T follicular helper cell (primary cell): ENCODE measurements around the gene CIRBP.
"Not testable (repeated sequence)": the region's sequence is repeated elsewhere in the genome, so short reads cannot be mapped to it uniquely, and the experiment has no call there.

ENCODE experiments used
- DNase-seq: peaks from one replicate; pipeline ENCODE4 v3.0.0-alpha.2; 2020; ENCODE audit warnings: low read depth

Gene CIRBP

DNA sequence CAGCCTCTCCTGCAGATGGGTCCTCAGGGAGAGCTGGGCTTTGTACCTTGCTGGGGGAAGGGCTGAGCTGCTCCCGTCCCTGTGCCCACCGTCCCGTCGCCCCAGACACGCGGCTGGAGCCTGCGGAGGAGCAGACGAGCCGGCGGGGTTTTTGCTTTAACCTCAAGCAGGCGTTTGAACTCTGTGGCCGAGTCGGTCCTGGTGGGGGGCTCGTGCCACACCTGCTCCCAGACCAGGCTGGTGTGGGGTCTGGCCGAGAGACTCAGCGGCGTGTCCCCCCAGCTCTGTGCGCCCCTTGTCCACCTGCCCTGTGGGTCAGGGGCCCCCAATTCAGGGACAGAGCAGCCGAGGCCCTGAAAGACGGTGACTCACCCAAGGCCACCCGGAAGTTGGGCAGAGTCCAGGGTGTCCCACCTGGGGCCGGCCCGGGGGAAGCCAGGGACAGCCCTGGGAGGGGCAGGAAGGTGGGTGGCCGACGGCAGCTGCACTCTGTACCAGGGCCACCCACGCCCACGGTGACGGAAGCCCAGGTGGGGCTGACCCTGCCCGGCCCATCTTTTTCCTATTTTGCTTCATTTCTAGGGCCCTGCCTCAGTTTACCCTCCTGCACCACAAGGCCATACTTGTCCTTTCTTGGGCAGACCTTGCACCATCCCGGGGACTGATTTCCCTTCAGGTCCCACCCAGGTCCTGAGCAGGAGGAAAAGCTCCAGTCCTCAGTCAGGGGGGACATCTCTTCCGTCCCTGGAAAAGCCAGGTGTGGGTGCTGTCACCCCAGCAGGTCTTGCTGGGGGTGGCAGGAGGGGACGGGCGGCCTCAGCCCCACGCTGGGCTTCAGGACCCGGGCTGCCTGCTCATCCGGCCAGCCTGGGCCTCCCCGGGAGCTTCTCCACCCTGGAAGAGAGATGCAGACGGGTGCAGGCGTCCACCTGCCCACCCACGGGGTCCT is 21.8 kb downstream of the CIRBP start:
- no peak for DNase-seq

GRCh38 chr19:1291761-1292418 is 22.8 kb downstream of the CIRBP start:
- no peak for DNase-seq

- DNase-seq = no peak
Observed at GRCh38 chr19:1292419-1293151, 23.5 kb downstream of the CIRBP start.

DNA sequence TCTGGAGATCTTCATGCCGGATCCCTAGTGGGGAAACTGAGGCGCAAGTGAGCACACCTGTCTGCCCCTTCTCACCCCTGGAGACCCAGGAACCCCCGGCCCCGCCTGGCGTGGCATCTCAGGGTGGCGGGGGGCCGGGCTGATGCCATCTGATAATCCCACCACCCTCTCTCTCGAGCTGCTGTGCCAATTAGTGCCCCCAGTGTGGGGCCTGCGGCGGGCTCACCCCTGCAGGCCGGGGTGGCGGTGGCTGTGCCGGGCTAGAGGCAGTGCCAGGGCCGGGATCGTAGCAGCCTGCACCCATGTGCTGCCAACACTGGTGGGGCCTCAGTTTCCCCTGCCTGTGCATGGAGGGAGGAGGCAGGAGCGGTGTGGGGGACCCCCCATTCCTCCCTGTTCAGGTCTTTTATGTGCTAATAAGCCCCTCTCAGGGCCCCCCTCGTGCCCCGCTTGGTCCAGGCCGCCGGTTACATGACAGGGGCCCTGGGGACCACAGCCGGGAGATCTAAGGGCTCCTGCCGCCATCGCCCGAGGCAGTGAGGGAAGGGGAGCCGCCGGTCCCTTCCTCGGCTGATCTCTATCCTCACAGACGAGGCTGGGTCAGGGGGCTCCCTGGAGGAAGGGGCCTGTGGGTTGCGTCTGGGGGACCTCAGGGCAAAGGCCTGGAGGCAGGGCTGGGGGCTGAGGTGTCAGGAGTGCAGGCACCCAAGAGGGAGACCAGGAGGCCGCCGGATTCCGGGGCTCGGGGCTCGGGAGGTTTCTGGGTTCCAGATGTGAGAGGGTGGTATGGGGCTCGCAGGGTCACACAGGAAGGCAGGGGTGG is 24.9 kb downstream of the CIRBP start:
- DNase-seq = no peak

DNA sequence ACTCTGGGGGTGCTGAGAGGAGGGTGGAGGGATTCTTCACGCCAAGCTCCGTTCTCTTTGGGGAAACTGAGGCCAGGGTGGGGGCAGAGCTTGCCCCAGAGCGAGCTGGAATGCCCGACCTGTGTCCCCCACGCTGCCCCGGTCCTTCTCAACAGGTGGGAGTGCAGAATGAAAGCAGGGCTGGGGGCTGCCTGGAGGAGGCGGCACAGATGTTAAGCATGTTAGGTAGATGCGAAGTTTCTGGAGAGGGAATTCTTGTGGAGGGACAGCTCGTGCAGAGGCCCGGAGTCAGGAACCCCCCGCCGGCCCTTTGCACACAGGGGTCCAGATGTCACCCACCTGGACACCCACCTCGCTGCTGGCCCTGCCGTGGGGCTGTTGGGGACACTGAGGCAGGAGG is 25.6 kb downstream of the CIRBP start:
- no peak for DNase-seq

- peak; percentile 30 for DNase-seq
Observed at GRCh38 chr19:1295169-1296012, 26.3 kb downstream of the CIRBP start.

DNA sequence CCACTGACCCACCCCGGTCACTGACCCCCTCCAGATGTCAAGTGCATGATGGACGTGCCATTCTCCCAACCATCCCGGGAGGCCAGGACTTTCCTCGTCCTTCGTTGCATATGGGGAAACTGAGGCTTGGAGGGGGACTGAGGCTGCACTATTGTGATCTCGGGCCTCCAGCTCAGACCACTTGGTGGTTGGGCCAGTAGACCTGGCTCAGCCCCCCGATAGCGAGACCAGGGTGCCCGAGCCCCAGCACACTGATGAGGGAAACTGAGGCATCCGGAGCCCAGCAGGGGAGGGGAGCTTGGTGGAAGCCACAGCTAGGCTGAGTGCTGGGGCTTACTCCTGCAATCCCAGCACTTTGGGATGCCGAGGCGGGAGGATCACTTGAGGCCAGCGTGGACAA is 26.9 kb downstream of the CIRBP start:
- no peak for DNase-seq

DNA sequence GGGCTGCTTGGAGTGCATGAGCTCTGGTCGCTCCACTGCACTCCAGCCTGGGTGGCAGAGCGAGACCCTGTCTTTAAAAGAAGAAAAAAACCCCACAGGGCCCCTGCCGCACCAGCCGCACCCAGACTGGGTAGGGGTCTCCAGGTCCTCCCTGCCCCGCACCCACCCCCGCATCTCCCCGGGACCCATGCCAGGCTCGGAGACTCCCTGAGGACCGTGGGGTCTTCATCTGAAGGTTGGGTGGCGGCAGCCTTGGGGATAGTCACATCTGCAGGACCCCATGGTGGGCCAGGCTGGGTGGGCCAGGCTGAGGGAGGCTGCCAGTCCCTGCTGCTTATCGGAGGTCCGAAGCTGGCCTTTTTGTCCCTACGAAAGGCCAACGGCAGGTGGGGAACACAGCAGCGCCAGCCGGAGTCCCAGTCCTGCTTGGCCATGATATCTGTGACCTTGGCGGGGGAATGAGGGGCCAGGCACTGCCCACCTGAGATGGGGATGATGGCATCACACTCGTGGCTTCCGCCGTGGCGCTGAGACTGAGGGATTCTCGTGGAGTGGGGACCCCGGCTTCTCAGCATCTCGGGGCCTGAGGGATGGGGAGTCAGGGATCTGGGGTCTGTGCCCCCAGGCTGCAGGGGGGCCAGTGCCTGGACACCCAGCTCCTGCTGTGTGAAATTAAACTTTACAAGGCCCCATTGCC is 27.6 kb downstream of the CIRBP start:
- DNase-seq = no peak

DNA sequence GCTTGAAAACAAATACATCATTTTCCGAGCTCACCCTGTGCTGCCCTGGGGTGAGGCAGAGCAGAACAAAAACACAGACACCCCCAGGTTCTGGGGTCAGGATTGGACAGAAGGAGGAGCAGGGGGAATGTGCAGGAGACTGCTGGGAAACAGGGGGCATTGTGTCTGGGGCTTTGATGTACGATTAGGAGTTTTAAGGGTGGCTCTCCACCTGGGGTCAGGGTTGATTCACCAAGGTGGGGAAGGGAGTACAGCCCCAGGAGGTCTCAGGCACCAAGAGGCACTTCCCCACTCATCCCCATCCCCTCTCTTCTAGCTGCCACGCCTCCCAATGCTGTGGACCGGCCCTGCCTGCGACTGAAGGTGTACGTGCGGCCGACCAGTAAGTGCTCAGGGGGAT is 29.1 kb downstream of the CIRBP start:
- DNase-seq = no peak

DNA sequence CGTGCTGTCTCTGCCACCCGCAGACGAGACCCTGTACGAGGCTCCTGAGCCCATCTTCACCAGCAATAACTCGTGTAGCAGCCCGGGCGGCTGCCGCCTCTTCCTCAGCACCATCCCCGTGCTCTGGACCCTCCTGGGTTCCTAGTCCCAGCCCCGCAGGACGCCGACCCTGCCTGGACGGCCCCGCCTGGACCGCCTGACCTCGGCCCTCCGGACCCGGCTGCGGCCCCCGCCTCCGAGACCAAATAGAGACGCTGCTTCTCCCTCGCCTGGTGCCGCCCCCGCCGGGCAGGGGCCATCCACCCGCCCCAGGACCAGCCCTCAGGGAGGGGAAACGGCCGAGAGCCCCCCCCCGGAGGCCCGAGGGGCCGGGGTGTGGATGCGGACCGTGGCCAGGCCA is 30.7 kb downstream of the CIRBP start:
- DNase-seq = no peak

- no peak for DNase-seq
Observed at GRCh38 chr19:1300744-1301490, 31.8 kb downstream of the CIRBP start.

DNA sequence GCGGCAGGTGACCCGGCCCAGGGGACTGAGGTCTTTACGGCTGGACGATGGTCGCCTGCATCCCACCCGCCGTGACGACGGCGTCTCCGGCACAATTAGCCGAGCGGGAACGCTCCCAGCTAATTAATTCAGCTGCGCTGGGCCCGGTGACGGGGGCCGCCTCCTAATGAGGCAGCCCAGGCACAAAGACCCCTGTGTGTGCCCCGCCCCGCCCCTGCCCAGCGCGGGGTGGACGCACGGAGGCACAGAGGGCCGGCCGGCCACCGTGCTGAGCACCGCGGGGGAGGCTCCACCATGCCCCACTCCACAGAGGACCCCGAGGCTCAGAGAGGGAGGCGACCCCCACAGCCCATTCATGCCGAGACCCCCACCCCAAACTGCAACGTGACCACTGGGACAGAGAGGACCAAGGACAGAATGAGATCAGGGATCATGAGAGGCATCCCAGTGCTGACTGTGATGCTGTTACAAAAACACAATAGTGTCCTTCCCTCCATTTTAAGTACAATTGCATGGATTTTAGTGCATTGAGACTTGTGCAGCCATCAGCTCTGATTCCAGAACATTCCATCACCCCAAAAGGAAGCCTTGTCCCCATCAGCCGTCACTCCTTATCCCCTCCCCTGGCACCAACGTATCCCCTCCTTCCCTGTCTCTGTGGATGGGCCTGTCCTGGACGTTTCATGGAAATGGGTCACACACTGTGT is 33.6 kb downstream of the CIRBP start:
- no peak for DNase-seq

- no peak for DNase-seq
Observed at GRCh38 chr19:1304197-1304924, 35.2 kb downstream of the CIRBP start.

- DNase-seq = not testable (repeated sequence)
Observed at GRCh38 chr19:1305354-1305753, 36.2 kb downstream of the CIRBP start.

DNA sequence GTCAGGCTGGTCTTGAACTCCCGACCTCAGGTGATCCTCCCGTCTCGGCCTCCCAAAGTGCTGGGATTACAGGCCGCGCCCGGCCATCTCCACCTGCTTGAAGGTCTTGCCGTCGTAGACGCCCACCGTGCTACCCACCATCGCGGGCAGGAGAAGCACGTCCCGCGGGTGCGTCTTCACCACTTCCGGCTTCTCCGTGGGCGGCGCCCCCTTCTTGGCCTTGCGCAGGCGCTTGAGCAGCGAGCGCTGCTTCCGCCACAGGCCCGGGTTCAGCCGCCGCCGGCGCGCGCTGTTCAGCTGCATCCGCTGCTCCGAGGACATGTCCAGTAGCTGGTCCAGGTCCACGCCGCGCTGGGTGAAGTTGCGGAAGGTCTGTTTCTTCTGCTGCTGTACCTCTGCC is 38.2 kb downstream of the CIRBP start:
- DNase-seq = no peak

DNA sequence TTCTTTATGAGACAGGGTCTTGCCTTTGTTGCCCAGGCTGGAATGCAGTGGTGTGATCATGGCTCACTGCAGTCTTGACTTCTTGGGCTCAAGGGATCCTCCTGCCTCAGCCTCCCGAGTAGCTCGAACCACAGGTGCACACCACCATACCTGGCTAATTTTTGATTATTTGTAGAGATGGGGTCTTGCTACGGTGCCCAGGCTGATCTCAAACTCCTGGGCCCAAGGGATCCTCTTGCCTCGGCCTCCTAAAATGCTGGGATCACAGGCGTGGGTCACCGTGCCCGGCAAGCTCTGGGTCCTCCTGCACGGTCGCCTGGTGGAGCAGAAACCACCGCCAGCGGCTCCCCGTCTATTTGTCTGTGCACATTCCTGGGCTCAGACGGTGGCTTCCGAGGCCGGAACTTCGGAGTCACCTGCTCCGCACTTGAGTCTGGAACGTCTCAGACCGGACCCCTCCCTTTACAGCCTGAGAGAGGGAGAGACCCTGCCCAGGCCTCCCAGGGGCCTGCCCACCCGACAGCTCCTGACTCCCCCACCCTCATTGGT is 38.7 kb downstream of the CIRBP start:
- DNase-seq = no peak

- DNase-seq = no peak
Observed at GRCh38 chr19:1308718-1309117, 39.6 kb downstream of the CIRBP start.
